Chondrocyte (in vitro differentiated cells): ENCODE results near the gene CCR5AS.

Experiments
- DNase-seq: peaks from one replicate; pipeline ENCODE4 v3.0.0; 2021; ENCODE audit warnings: mixed read lengths, low spot score
- H3K27ac Mint-ChIP-seq: one replicate; pipeline ENCODE4 v1.8.0; 2021; ENCODE audit warnings: mild to moderate bottlenecking, moderate library complexity, mixed read lengths; ENCODE audit not compliant: unreplicated experiment
- H3K27me3 Mint-ChIP-seq: 2 replicates; pipeline ENCODE4 v1.8.0; 2021; ENCODE audit warnings: low read depth, mixed read lengths
- H3K36me3 Mint-ChIP-seq: 2 replicates; pipeline ENCODE4 v1.8.0; 2021; ENCODE audit warnings: low read depth, mixed read lengths
- H3K4me1 Mint-ChIP-seq: 2 replicates; pipeline ENCODE4 v1.8.0; 2021; ENCODE audit warnings: low read depth, mild to moderate bottlenecking, mixed read lengths
- H3K4me3 Mint-ChIP-seq: one replicate; pipeline ENCODE4 v1.8.0; 2021; ENCODE audit warnings: mild to moderate bottlenecking, moderate library complexity, mixed read lengths; ENCODE audit not compliant: unreplicated experiment
- H3K9me3 Mint-ChIP-seq: 2 replicates; pipeline ENCODE4 v1.8.0; 2021; ENCODE audit warnings: low read depth, mixed read lengths
- CTCF ChIP-seq: fragments of 200-600 bp; sonication (generic); IDR thresholded peaks from 2 replicates; pipeline ENCODE4 v1.5.0; 2021; ENCODE audit warnings: antibody characterized with exemption, mild to moderate bottlenecking, moderate library complexity

Gene CCR5AS

GRCh38 chr3:46359733-46360493 lies 47.0 kb downstream of the CCR5AS start:
- no peak overlapping the region for H3K27ac Mint-ChIP-seq

GRCh38 chr3:46358466-46358865 lies 48.4 kb downstream of the CCR5AS start:
- Mint-ChIP-seq H3K27ac (no peak overlapping the region), H3K4me1 (peaks cover 3% of the 10 kb centered on the region)
- TF ChIP-seq CTCF: no peak

More at GRCh38 chr3:46359733-46360493, 47.0 kb downstream of the CCR5AS start:
- H3K9me3 Mint-ChIP-seq: no peaks in the 10 kb centered on the region
- no peaks in the 10 kb centered on the region for H3K36me3 Mint-ChIP-seq
- DNase-seq: no peak
- H3K27me3 Mint-ChIP-seq: peaks cover 54% of the 10 kb centered on the region
- TF ChIP-seq CTCF: no peak
- H3K4me1 Mint-ChIP-seq: peaks cover 3% of the 10 kb centered on the region
- no peak overlapping the region for H3K4me3 Mint-ChIP-seq

GRCh38 chr3:46356909-46357308 lies 50.0 kb downstream of the CCR5AS start:
- no peak for TF ChIP-seq CTCF
- H3K27ac Mint-ChIP-seq: no peak overlapping the region
- no peak overlapping the region for H3K4me3 Mint-ChIP-seq
- no peaks in the 10 kb centered on the region for H3K9me3 Mint-ChIP-seq
- peaks cover 68% of the 10 kb centered on the region for H3K27me3 Mint-ChIP-seq
- peaks cover 3% of the 10 kb centered on the region for H3K4me1 Mint-ChIP-seq
- DNase-seq: no peak
- no peaks in the 10 kb centered on the region for H3K36me3 Mint-ChIP-seq

More at GRCh38 chr3:46358466-46358865, 48.4 kb downstream of the CCR5AS start:
- peaks cover 55% of the 10 kb centered on the region for H3K27me3 Mint-ChIP-seq
- no peak overlapping the region for H3K4me3 Mint-ChIP-seq
- no peaks in the 10 kb centered on the region for H3K9me3 Mint-ChIP-seq
- H3K36me3 Mint-ChIP-seq: no peaks in the 10 kb centered on the region
- no peak for DNase-seq

GRCh38 chr3:46356276-46356675 lies 50.6 kb downstream of the CCR5AS start:
- no peak for TF ChIP-seq CTCF
- Mint-ChIP-seq H3K27ac (no peak overlapping the region), H3K4me1 (peaks cover 1% of the 10 kb centered on the region), H3K36me3 (no peaks in the 10 kb centered on the region), H3K27me3 (peaks cover 74% of the 10 kb centered on the region), H3K9me3 (no peaks in the 10 kb centered on the region), H3K4me3 (no peak overlapping the region)
- DNase-seq: no peak

DNA sequence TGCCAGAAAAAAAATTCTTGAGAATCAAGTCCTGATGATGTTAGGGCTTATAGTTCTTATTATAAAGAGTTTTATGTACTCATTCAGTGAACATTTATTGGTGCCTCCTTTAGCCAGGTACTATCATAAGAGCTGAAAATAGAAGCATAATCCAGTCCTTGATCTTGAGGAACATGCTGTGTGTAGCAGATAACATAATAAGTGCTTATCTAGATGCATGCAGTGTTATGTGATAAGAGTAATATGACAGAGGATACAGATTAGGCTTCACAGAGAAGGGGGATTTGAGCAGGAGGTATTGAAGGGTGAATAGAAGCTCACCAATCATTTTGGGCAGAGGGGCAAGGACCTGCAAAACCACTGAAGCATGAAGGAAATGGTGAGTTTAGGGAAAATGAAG lies 51.9 kb downstream of the CCR5AS start:
- Mint-ChIP-seq H3K4me3 (no peak overlapping the region), H3K9me3 (no peaks in the 10 kb centered on the region), H3K27me3 (peaks cover 82% of the 10 kb centered on the region), H3K36me3 (no peaks in the 10 kb centered on the region), H3K4me1 (no peaks in the 10 kb centered on the region), H3K27ac (no peak overlapping the region)
- no peak for DNase-seq
- no peak for TF ChIP-seq CTCF
